Nephron progenitor cell (in vitro differentiated cells): ENCODE measurements around the gene GDPD5.

Experiments used
- DNase-seq: peaks from one replicate; pipeline ENCODE4 v3.0.0; 2021
- H3K27ac Mint-ChIP-seq: 2 replicates; pipeline ENCODE4 v1.8.0; 2021; ENCODE audit warnings: mild to moderate bottlenecking, moderate library complexity, mixed read lengths
- H3K27me3 Mint-ChIP-seq: 2 replicates; pipeline ENCODE4 v1.8.0; 2021; ENCODE audit warnings: mild to moderate bottlenecking, low read depth, mixed read lengths; ENCODE audit not compliant: poor library complexity
- H3K36me3 Mint-ChIP-seq: 2 replicates; pipeline ENCODE4 v1.8.0; 2021; ENCODE audit warnings: low read depth, mixed read lengths
- H3K4me1 Mint-ChIP-seq: 2 replicates; pipeline ENCODE4 v1.8.0; 2021; ENCODE audit warnings: mixed read lengths
- H3K4me3 Mint-ChIP-seq: 2 replicates; pipeline ENCODE4 v1.8.0; 2021; ENCODE audit warnings: mild to moderate bottlenecking, moderate library complexity, mixed read lengths
- H3K9me3 Mint-ChIP-seq: 2 replicates; pipeline ENCODE4 v1.8.0; 2021; ENCODE audit warnings: mild to moderate bottlenecking, moderate library complexity, mixed read lengths
- CTCF ChIP-seq: fragments of 200-600 bp; sonication (generic); IDR thresholded peaks from 2 replicates; pipeline ENCODE4 v1.5.0; 2021; ENCODE audit warnings: antibody characterized with exemption

The GDPD5 gene

GRCh38 chr11:75478783-75479596 is 46.8 kb downstream of the GDPD5 start:
- no peaks in the 10 kb centered on the region for H3K9me3 Mint-ChIP-seq
- TF ChIP-seq CTCF = no peak
- no peak for DNase-seq
- no peaks in the 10 kb centered on the region for H3K36me3 Mint-ChIP-seq
- H3K27ac Mint-ChIP-seq = no peak overlapping the region
- no peak overlapping the region for H3K4me3 Mint-ChIP-seq
- peaks cover 56% of the 10 kb centered on the region for H3K4me1 Mint-ChIP-seq
- peaks cover 14% of the 10 kb centered on the region for H3K27me3 Mint-ChIP-seq

- TF ChIP-seq CTCF = no peak
- Mint-ChIP-seq H3K27ac (no peak overlapping the region), H3K27me3 (peaks cover 5% of the 10 kb centered on the region), H3K36me3 (no peaks in the 10 kb centered on the region), H3K9me3 (no peaks in the 10 kb centered on the region), H3K4me3 (no peak overlapping the region), H3K4me1 (peaks cover 67% of the 10 kb centered on the region)
- no peak for DNase-seq
These were observed 48.2 kb downstream of the GDPD5 start for GRCh38 chr11:75477614-75477935.

GRCh38 chr11:75476739-75477613 is 48.8 kb downstream of the GDPD5 start:
- Mint-ChIP-seq H3K4me1 (peaks cover 67% of the 10 kb centered on the region), H3K4me3 (no peak overlapping the region), H3K27ac (peak overlapping the region; percentile 83), H3K27me3 (peaks cover 5% of the 10 kb centered on the region), H3K36me3 (no peaks in the 10 kb centered on the region), H3K9me3 (no peaks in the 10 kb centered on the region)
- peak; percentile 32 for DNase-seq
- TF ChIP-seq CTCF = no peak

GRCh38 chr11:75475767-75476650 is 49.7 kb downstream of the GDPD5 start:
- Mint-ChIP-seq H3K4me3 (no peak overlapping the region), H3K27ac (no peak overlapping the region), H3K9me3 (no peaks in the 10 kb centered on the region), H3K4me1 (peaks cover 74% of the 10 kb centered on the region), H3K36me3 (no peaks in the 10 kb centered on the region), H3K27me3 (peaks cover 5% of the 10 kb centered on the region)
- TF ChIP-seq CTCF = no peak
- DNase-seq = no peak

- H3K36me3 Mint-ChIP-seq = no peaks in the 10 kb centered on the region
- no peaks in the 10 kb centered on the region for H3K9me3 Mint-ChIP-seq
- H3K4me1 Mint-ChIP-seq = peaks cover 80% of the 10 kb centered on the region
- peak overlapping the region; percentile 62 for H3K4me3 Mint-ChIP-seq
- H3K27me3 Mint-ChIP-seq = peaks cover 3% of the 10 kb centered on the region
- DNase-seq = peak; percentile 77
- no peak for TF ChIP-seq CTCF
- H3K27ac Mint-ChIP-seq = peak overlapping the region; percentile 22
These were observed 50.6 kb downstream of the GDPD5 start for GRCh38 chr11:75474878-75475766.
